OCI-LY7 (cell line): ENCODE measurements around the gene CCDC13. TPM values are rescaled to one million over a fixed set of nuclear protein-coding genes. Genes with fewer than 3 reads are reported as not detected.

Experiments used
- BruUV-seq: library from RNA; stranded (reverse); fragments of 400-500 nt; replicated peaks from 2 replicates; lab custom pipeline; 2021; lab: Mats Ljungman, UMichigan
- CTCF ChIA-PET: fragments of 300-600 bp; sonication (Branson Sonifier 250); formaldehyde crosslinking; loops from one replicate; lab custom pipeline; 2022; ENCODE audit warnings: antibody characterized with exemption; ENCODE audit not compliant: unreplicated experiment; lab: Charles Lee
- POLR2A ChIA-PET: fragments of 300-600 bp; sonication (Branson Sonifier 250); formaldehyde crosslinking; loops from one replicate; lab custom pipeline; 2022; ENCODE audit warnings: antibody characterized with exemption; lab: Charles Lee
- DNase-seq: peaks from one replicate; pipeline ENCODE4 v3.0.0-alpha.2; 2015; ENCODE audit warnings: low spot score
- H2AFZ ChIP-seq: fragments of 200-600 bp; sonication (generic), shearing (Covaris generic); 2 replicates; pipeline ENCODE4 v1.6.1; 2014; ENCODE audit warnings: mild to moderate bottlenecking, antibody characterized with exemption, low read length, moderate library complexity
- H3K27ac ChIP-seq: fragments of 200-600 bp; sonication (generic); 2 replicates; pipeline ENCODE4 v1.5.1; 2014; ENCODE audit warnings: mixed run types, low read depth, mild to moderate bottlenecking, moderate library complexity, low read length, inconsistent platforms; ENCODE audit not compliant: poor library complexity, severe bottlenecking
- H3K36me3 ChIP-seq: fragments of 200-600 bp; sonication (generic); 2 replicates; pipeline ENCODE4 v1.6.1; 2014; ENCODE audit warnings: mild to moderate bottlenecking, antibody characterized with exemption, low read length, moderate library complexity, mixed read lengths; ENCODE audit not compliant: insufficient read depth
- H3K4me1 ChIP-seq: fragments of 200-600 bp; sonication (generic); 2 replicates; pipeline ENCODE4 v1.5.1; 2014; ENCODE audit warnings: mild to moderate bottlenecking, low read length; ENCODE audit not compliant: insufficient read depth, poor library complexity, severe bottlenecking
- H3K4me2 ChIP-seq: fragments of 200-600 bp; sonication (generic); 2 replicates; pipeline ENCODE4 v1.6.1; 2014; ENCODE audit warnings: mild to moderate bottlenecking, low read length
- H3K4me3 ChIP-seq: fragments of 200-600 bp; sonication (generic); 2 replicates; pipeline ENCODE4 v1.5.1; 2014; ENCODE audit warnings: mild to moderate bottlenecking, low read depth, low read length; ENCODE audit not compliant: poor library complexity, severe bottlenecking
- H3K79me2 ChIP-seq: fragments of 200-600 bp; sonication (generic); 2 replicates; pipeline ENCODE4 v1.6.1; 2016; ENCODE audit warnings: low read depth, mild to moderate bottlenecking, low read length, moderate library complexity, mixed read lengths; ENCODE audit not compliant: insufficient read depth
- H3K9me2 ChIP-seq: fragments of 200-600 bp; sonication (generic); 2 replicates; pipeline ENCODE4 v1.6.1; 2016; ENCODE audit warnings: mild to moderate bottlenecking, low read length, mixed read lengths; ENCODE audit not compliant: insufficient read depth
- H3K9me3 ChIP-seq: fragments of 200-600 bp; sonication (generic); 2 replicates; pipeline ENCODE4 v1.6.1; 2014; ENCODE audit warnings: mild to moderate bottlenecking, mixed run types, low read length, mixed read lengths
- H4K20me1 ChIP-seq: fragments of 200-600 bp; sonication (generic); 2 replicates; pipeline ENCODE4 v1.6.1; 2014; ENCODE audit warnings: mild to moderate bottlenecking, antibody characterized with exemption, low read length, moderate library complexity, mixed read lengths; ENCODE audit not compliant: insufficient read depth
- EZH2phosphoT487 ChIP-seq: fragments of 200-600 bp; sonication (generic); IDR thresholded peaks from 2 replicates; pipeline ENCODE4 v1.6.1; 2018; ENCODE audit warnings: low read depth, borderline replicate concordance, mild to moderate bottlenecking, mixed run types, antibody characterized with exemption, low read length, moderate library complexity, mixed read lengths
- intact Hi-C: fragments of 100-400 bp; cut with micrococcal nuclease; formaldehyde crosslinking; loops from one replicate; pipeline ENCODE4 v1.10.0; 2022; ENCODE audit not compliant: unreplicated experiment
- total RNA-seq, 2 experiments: library from RNA; depleted of rRNA in 1 of 2; stranded (reverse); fragments of >200 nt in 1 of 2; shearing (Covaris generic) in 1 of 2; gene quantifications; 2 replicates each; pipeline ENCODE4 v1.2.3, GENCODE V29; 2014 to 2022
- TF ChIP-seq, protein P1 (sequence below): fragments of 200-600 bp; sonication (generic); conservative IDR thresholded peaks from 2 replicates; pipeline ENCODE4 v1.5.1; 2014; ENCODE audit warnings: mild to moderate bottlenecking, antibody characterized with exemption, low read length, moderate library complexity, mixed read lengths

Gene CCDC13
- total RNA-seq, 2 experiments from 2014 or later = 1.4 TPM; not detected in 1

DNA sequence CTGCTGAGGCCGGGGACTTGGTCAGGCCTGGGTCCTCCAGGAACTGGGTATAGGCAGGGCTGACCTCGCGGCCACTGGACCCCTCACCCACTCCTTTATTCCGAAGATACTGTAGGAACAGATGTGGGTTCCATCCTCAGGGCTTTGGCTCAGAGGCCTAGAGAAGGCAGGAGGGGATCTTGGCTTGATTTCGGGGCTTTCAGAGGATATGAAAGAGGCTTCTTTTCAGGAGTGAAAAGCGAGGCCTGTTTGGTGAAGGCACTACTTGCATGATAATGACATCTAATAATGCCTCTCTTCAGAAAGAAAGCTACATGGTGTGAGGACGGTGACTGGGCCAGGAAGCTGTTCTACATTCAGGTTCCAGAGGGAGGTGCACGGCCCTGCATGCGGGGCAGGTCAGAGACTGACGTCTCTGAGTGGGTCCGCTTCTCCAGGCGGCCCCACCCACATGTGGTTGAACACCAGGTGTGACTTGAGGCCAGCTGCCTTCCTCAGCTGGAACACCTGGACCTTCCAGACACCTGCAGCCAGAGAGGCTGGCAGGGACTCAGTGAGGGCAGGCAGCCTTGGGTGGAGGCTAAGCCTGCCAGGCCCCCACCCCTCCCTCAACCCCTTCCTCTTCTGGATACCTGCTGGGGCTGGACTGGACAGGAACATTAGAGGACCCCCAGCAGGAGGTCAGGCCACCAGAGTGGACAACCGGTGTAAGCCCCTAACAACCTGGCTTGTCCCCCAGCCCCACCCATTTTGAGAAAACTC is 39.4 kb downstream of the CCDC13 start:
- CTCF ChIA-PET = no interaction called here
- no peak overlapping the region for H3K4me3 ChIP-seq
- intact Hi-C loops = no loop called here

DNA sequence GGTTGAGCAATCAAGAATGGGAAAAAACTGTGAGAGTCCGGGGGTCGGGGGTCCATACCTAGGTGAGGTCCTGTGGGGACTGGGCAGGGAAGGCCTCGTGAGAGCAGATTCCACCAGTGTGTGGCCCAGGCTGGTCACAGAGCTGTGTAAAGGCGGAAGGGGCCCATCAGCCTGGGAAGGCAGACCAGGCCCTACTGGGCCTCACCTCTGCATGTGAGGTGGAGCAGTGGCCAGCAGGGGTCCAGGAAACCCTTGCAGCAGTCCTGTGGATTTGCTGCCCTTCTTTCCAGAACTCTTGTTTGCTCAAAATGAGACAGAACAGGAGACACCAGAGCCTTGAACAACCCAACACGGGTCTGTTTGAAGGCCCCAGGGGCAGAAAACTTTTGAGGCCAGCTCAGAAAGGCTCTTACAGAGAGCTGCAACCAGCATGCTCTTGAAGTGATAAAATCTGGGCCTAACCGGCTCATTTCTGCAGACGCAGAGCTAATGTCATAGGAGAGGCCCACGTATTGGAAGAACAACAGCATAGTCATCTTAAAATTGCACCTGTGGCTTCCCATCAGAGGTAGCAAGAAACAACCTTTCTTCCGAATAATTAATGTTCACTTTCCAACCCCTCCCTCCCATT is 40.1 kb downstream of the CCDC13 start:
- no peak for TF ChIP-seq EZH2phosphoT487
- TF ChIP-seq, protein P1, sequence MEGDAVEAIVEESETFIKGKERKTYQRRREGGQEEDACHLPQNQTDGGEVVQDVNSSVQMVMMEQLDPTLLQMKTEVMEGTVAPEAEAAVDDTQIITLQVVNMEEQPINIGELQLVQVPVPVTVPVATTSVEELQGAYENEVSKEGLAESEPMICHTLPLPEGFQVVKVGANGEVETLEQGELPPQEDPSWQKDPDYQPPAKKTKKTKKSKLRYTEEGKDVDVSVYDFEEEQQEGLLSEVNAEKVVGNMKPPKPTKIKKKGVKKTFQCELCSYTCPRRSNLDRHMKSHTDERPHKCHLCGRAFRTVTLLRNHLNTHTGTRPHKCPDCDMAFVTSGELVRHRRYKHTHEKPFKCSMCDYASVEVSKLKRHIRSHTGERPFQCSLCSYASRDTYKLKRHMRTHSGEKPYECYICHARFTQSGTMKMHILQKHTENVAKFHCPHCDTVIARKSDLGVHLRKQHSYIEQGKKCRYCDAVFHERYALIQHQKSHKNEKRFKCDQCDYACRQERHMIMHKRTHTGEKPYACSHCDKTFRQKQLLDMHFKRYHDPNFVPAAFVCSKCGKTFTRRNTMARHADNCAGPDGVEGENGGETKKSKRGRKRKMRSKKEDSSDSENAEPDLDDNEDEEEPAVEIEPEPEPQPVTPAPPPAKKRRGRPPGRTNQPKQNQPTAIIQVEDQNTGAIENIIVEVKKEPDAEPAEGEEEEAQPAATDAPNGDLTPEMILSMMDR = no peak
- no TSS peak for BruUV-seq
- no peak overlapping the region for H3K4me3 ChIP-seq
- H2AFZ ChIP-seq = no peak overlapping the region
- no peaks in the 10 kb centered on the region for H3K9me2 ChIP-seq
- H4K20me1 ChIP-seq = no peaks in the 10 kb centered on the region
- POLR2A ChIA-PET = no interaction called here
- H3K79me2 ChIP-seq = no peaks in the 10 kb centered on the region
- intact Hi-C loops = no loop called here
- no peak overlapping the region for H3K4me2 ChIP-seq
- H3K4me1 ChIP-seq = no peaks in the 10 kb centered on the region
- H3K27ac ChIP-seq = no peak overlapping the region
- no peaks in the 10 kb centered on the region for H3K9me3 ChIP-seq
- no peak for DNase-seq
- CTCF ChIA-PET = no interaction called here
- H3K36me3 ChIP-seq = no peaks in the 10 kb centered on the region

More for the DNA sequence above, 39.4 kb downstream of the CCDC13 start:
- POLR2A ChIA-PET = no interaction called here
- H3K9me3 ChIP-seq = no peaks in the 10 kb centered on the region
- H4K20me1 ChIP-seq = no peaks in the 10 kb centered on the region
- TF ChIP-seq EZH2phosphoT487 = no peak
- TF ChIP-seq, protein P1 = no peak
- BruUV-seq = no TSS peak
- no peaks in the 10 kb centered on the region for H3K79me2 ChIP-seq
- H3K4me1 ChIP-seq = no peaks in the 10 kb centered on the region
- no peak overlapping the region for H3K4me2 ChIP-seq
- DNase-seq = no peak
- H3K36me3 ChIP-seq = no peaks in the 10 kb centered on the region
- no peak overlapping the region for H3K27ac ChIP-seq
- H3K9me2 ChIP-seq = no peaks in the 10 kb centered on the region
- no peak overlapping the region for H2AFZ ChIP-seq
